ENCODE measurements around the gene KRTAP10-4. TPM values are rescaled to one million over a fixed set of nuclear protein-coding genes. Genes with fewer than 3 reads are reported as not detected.

The KRTAP10-4 gene
- total RNA-seq, 6 experiments from 2014 or later: not detected

DNA sequence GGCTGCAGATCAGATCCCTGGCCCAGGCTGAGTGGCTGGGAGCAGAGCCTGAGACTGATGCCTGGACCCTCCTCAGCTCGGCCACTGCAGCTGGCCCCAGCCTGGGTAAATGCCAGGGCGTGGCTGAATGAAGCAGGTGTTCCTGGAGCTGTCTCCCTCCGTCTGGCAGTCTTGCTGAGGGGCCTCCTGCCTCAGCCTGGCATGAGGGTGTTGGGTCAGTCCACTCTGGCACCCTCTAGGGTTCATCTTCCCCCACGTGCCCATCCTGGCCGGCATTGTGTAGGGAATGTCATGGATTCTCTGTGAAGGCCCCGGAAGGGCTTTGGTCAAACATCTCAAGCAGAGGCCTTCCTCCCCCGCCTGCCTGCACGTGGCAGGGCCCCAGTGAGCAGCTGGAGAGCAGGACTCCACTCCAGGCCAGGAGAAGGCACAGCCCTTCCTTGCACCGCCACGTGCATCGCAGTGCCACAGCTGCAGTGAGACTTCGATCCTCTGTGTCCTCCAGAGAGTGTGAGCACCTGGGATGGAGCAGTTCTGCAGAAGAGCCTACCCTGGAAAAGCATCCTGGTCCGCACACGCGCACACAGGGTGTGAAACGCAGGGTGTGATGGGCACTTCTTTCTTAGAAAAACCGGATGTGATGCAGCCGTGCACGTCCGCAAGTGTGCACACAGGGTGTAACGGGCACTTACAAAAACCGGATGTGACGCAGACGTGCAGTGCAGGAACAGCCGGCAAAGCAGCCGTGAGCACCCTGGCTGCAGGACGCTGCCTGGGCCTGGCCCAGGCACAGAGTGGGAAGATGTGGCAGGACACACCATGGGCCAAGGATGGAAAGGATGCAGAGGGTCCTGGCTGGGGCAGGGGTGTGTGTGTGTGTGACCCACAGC is 4.6 kb upstream of the KRTAP10-4 start:
- Mint-ChIP-seq H3K4me3 (no peak overlapping the region), H3K9me3 (peaks cover 47% of the 10 kb centered on the region), H3K27me3 (ENCODE audit: insufficient read depth) (peaks cover 5% of the 10 kb centered on the region), H3K36me3 (ENCODE audit: low read depth) (peaks cover 5% of the 10 kb centered on the region; the same call in 1 of the 2 replicates), H3K4me1 (ENCODE audit: low read depth) (no peaks in the 10 kb centered on the region; the same call in 1 of the 2 replicates), H3K27ac (no peak overlapping the region)
- TF ChIP-seq, protein P1, sequence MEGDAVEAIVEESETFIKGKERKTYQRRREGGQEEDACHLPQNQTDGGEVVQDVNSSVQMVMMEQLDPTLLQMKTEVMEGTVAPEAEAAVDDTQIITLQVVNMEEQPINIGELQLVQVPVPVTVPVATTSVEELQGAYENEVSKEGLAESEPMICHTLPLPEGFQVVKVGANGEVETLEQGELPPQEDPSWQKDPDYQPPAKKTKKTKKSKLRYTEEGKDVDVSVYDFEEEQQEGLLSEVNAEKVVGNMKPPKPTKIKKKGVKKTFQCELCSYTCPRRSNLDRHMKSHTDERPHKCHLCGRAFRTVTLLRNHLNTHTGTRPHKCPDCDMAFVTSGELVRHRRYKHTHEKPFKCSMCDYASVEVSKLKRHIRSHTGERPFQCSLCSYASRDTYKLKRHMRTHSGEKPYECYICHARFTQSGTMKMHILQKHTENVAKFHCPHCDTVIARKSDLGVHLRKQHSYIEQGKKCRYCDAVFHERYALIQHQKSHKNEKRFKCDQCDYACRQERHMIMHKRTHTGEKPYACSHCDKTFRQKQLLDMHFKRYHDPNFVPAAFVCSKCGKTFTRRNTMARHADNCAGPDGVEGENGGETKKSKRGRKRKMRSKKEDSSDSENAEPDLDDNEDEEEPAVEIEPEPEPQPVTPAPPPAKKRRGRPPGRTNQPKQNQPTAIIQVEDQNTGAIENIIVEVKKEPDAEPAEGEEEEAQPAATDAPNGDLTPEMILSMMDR (IDR thresholded peaks at IDR 0.05): no peak
- no peak for DNase-seq

DNA sequence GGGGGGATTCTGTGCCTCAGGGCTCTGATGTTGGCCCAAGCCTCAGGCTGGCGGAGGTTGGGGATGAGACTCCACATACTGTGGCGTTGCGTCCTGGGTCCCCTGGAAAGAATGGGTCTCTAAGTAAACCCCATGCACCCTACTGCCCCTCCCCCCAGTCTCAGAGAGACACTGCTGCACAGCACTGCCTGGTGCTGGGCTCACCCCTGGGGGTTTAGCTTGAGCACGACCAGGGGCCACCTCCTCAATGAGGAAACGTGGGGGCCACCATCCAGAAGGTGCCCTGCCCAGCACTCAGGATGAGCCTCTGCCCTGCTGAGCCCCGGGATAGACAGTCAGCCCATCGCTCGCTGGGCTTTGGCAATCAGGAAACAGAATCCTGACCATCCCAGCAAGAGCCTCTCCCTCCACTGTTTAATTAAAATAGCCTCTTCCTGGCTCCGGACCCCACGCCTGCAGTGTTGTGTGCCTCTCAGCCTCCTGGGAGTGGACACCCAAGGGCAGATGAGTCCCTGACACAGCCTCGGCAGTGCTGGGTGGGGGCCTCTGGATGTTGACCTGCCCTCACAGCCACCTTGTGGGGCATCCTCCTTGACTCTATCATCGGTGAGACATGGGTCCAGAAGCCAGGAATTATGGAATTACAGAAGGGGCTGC is 3.5 kb upstream of the KRTAP10-4 start:
- no peaks in the 10 kb centered on the region; the same call in 1 of the 2 replicates for H3K4me1 Mint-ChIP-seq (ENCODE audit: low read depth)
- no peak overlapping the region for H3K4me3 Mint-ChIP-seq
- peaks cover 50% of the 10 kb centered on the region for H3K9me3 Mint-ChIP-seq
- peaks cover 5% of the 10 kb centered on the region; the same call in 1 of the 2 replicates for H3K36me3 Mint-ChIP-seq (ENCODE audit: low read depth)
- H3K27me3 Mint-ChIP-seq (ENCODE audit: insufficient read depth): peaks cover 5% of the 10 kb centered on the region
- TF ChIP-seq, protein P1 (IDR thresholded peaks at IDR 0.05): no peak
- no peak for DNase-seq
- H3K27ac Mint-ChIP-seq: no peak overlapping the region

DNA sequence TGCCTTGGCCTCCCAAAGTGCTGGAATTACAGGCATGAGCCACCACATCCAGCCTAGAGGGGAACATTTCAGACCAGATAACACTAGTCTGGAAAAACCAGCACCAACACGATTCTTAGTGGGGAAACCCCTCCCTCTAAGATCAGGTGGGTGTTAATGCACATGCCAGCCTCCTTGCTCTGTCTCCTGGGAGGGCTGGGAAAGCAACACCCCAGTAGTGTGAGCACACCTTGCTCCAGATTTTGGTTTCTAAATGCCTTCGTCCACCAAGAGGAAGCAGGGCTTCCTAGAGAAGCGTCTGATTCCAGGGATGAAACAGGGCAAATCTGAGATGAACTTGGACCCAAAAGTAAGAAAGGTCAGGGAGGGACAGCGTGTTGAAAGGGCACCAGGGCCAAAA is 2.2 kb upstream of the KRTAP10-4 start:
- H3K36me3 Mint-ChIP-seq (ENCODE audit: low read depth): peaks cover 11% of the 10 kb centered on the region; the same call in 1 of the 2 replicates
- no peak for DNase-seq
- no peaks in the 10 kb centered on the region; the same call in 1 of the 2 replicates for H3K4me1 Mint-ChIP-seq (ENCODE audit: low read depth)
- peaks cover 5% of the 10 kb centered on the region for H3K27me3 Mint-ChIP-seq (ENCODE audit: insufficient read depth)
- TF ChIP-seq, protein P1 (IDR thresholded peaks at IDR 0.05): no peak
- H3K9me3 Mint-ChIP-seq: peaks cover 60% of the 10 kb centered on the region
- H3K27ac Mint-ChIP-seq: no peak overlapping the region
- H3K4me3 Mint-ChIP-seq: no peak overlapping the region

DNA sequence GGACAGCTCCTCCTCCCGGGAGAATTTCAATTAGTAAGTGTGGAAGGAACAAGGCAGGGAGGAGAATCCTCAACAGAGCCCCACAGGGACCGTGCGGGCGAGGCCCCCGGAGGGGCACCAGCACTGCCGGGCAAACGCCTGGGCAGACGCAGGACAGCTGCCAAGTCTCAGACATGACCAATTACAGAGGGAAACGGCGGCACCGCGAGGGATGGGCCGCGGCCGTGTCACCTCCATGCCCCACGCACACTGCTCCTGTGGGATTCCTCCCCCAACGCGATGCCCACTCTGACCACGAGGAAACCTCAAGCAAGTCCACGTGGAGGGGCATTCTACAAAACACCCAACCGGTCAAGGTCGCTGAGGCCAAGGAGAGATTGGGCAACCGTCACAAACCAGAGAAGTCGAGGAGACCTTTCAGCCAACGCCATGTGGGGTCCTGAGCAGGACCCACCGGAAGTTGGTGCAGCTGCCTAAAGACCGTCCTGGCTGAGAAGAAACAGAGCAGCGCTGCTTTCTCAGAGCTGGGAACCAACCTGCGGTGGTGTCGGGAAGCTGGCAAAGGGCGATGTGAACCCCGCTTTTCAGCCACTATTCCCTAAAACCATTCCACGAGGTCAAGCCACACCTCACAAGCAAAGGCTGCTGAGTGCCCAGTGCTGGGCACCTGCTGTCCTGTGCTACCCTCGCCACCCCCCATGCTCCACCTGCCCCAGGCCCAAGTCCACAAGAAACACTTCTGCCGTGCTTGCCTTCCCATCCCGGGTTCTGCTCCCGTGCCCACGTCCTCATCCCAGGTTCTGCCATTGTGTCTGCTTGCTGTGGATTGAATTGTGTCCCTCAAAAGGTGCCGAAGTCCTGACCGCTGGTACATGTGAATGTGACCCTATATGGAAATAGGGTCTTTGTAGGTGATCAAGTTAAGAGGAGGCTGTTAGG is 1.4 kb upstream of the KRTAP10-4 start:
- Mint-ChIP-seq H3K27ac (no peak overlapping the region), H3K4me1 (ENCODE audit: low read depth) (no peaks in the 10 kb centered on the region; the same call in 1 of the 2 replicates), H3K4me3 (no peak overlapping the region), H3K36me3 (ENCODE audit: low read depth) (peaks cover 11% of the 10 kb centered on the region; the same call in 1 of the 2 replicates), H3K9me3 (peaks cover 64% of the 10 kb centered on the region), H3K27me3 (ENCODE audit: insufficient read depth) (peaks cover 5% of the 10 kb centered on the region)
- DNase-seq: no peak
- TF ChIP-seq, protein P1 (IDR thresholded peaks at IDR 0.05): no peak
